GM19193 (cell line): ENCODE results near the gene NFIA.

Experiments used
- POLR2A ChIP-seq: IDR thresholded peaks from 4 replicates; pipeline ENCODE4 v1.6.1; 2011; ENCODE audit not compliant: insufficient read depth, insufficient read length; ENCODE audit errors: extremely low read depth

The NFIA gene

DNA sequence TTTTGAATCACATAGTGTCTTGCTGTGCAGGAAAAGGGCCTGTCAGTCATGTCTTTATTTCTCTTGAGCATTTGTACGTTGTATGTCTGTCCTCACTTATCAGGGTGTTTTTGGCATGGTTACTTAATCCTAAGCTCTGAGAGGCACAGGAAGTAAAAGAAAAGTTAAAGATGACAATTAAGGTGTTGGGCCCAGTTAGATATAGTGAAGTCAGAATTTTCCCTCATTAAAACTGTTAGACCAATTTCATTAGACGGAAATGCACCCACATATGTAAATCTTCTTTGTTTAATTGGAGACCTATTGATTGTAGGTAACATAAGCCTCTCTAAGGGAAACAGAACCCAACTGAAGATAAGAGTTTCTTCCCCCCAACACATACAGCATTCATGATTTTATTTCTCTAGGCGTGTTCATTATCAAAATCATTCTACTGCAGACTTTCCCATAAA, 21.9 kb downstream of the NFIA start:
- no peak for TF ChIP-seq POLR2A

DNA sequence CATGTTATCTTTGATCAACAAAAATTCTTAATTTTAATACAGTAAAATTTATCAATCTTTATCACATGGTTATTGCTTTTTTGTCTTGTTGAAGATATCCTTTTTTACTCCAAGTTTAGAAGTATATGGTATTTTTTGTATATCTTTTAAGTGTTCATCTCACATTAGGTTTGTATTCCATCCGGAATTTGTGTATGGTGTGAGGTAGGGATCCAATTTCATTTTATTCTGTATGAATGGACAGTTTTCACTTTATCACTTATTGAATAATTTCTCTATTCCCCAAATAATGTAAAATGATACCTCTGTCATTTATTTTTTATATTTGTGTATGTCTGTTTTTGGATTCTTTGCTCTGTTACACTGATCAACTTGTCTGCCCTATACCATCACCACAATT, 25.3 kb downstream of the NFIA start:
- TF ChIP-seq POLR2A: no peak

DNA sequence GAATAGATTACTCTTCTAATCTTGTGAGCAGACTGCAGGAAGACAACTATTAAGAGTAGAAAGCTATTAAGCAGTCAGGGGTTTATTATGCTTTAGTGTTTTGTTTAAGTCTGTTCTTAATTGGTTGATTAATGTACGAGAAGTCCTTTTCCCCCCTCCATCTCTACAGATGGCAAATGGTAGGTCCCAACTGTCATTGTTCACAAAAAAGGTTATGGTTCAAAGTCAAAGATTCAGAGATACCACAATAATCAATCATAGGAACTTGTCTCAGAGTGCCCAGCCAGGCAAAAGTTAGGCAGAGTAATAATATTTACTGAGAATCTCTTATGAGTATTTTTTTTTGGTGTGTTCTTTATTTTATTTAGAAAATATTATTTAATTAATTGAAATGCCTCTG, 26.8 kb downstream of the NFIA start:
- TF ChIP-seq POLR2A: no peak

DNA sequence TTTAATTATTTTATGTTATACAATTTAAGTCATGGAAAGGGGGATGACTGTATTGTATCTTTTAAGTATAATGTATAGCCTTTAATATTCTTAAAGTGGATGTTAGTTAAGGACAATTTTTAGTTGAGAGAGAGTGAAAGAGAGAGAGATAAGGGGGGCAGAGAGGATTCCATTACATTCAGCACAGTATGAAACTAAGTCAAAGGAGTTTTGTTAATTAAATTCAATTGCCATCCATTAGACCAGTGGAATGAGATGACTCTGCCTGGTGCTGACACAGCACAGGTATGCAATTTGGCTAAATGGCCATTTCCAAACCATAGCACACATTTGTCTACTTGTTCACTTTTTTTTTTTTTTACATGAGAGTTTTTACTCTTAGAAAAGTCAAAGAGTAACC, 27.5 kb downstream of the NFIA start:
- no peak for TF ChIP-seq POLR2A

DNA sequence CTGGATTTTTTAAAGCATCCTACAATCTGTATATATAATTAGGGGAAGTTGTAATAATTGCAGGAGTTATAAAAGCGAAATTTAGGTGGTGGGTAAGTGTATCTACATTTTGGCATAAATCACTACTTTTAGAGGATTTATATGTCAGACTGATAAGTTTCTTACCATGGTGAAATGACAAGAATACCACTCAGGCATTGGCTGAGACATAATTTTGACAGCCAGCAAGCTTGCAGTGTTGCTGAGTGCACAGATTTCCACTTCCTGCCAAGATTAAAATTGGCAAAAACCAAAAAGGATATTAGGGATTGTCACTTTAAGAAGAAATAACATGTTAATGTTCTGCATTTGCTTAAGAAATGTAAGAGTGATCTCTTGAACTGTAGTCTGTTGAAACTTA, 28.2 kb downstream of the NFIA start:
- no peak for TF ChIP-seq POLR2A

DNA sequence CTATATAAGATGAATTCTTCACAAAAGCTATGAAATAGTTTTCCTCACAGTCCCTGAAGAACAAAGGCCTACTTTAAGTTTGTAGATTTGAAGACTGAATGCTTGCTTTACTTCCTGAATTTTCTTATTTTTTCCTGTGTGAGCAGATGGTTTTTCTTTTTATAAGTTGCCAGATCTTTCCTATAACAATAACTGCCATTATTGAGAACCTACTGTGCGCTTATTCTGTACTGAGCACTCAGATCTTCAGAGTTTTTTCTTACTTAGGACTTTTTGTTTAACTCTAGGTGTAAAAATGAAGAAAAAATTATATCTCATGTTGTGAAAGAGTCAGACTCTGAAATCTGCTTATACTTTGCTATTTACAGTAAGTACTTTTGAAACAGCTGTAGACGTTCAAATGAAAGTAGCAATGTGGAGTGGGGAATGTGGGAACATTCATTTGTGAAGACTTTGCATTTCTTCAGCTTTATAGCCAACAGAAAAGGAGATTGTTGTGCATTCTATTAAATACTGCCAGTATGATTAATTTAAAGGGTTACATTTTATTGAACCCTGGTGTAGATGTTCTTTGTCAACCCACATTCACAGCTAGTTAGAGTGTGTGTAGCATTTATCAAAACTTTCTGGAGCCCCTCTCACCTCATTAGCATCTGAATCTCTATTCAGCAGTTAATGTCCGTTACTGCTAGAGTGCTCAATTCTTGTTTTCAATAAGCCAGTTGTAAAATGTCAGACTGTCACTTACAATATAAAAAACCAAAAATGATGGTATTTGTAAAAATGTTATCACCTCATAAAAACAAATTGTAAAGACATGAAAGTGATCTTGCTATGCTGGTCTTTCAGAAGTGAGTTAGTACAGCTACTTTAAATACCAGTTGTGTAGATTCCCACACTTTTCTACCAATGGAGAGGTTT, 29.0 kb downstream of the NFIA start:
- no peak for TF ChIP-seq POLR2A

DNA sequence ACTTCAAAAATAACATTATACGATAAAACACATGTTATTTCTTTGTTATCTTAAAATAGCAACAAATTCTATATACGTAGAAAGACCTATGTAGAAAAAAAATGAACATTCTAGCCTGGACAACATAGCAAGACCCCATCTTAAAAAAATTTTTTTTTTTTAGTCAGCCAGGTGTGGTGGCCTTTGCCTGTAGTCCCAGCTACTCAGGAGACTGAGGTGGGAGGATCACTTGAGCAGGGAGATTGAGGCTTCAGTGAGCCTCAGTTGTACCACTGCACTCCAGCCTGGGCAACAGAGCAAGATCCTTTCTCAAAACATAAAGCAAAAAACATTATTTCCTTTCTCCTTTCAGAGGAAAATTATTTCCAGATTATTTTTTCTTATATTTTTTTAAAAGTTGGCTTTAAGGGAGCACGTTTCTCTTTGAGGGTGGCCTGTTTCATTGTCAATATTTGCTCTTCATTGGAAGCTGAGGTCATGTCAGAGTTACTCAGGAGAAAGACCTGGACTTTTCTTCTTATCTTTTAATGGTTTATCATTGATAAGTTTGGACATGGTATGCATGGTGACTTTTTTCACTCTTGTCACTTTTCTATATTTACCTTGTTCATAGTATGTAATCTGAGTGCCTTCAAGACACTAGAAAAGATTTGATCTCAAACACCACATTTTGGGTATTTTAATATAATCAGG, 32.0 kb downstream of the NFIA start:
- TF ChIP-seq POLR2A: no peak

DNA sequence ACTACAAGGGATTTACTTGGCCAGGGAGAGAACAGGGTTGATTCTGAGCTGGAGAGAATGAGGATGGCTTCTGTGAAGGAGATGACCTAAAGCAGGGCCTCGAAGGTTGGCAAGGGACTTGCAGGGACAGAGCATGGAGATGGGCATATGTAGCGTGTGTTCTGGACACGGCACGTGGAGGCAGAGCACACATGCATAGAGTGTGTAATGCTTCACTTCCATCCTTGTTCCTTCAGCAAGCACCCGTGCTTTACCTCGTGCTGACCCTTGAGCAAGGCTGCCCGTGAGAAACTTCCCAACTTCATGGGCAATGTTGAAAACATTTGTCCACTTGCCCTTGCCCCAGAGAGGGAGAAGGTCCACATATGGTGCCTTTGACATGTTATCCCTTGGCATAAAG, 33.1 kb downstream of the NFIA start:
- no peak for TF ChIP-seq POLR2A

DNA sequence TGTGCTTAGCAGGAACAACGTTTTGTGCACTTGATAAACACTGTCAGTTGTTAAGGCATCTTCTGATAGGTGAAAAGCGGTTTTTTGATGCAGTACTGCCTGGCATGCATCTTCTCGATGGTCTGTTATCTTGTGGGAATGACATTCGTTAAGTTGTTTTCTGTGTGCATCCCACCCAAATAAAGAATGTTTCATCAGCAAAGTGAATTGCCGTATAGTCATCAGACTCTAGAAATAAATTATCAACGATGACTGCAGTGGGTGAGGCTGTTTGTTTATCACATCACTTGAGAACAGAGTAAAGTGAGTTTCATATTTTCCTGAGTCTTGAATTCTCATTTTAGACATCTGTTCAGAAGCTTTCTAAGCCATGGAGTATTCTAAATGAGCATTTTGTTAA, 34.1 kb downstream of the NFIA start:
- TF ChIP-seq POLR2A: no peak

DNA sequence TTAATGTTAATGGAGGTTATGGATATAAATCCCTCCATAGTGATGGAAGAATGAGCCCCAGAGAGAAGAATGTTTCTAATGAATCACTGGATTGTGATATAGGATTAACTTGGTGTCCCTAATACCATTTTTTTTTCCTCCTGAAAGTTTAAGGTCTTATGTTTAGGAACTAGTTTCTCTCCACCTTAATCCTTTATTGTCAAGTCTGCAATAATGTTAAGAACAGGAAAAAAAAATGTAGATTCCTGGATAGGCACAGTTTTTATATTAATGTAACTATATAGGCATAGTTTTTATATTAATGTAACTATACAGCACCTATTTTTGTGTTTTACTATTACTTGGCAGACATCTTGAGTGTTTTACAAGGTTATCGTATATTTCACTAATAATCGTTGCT, 34.9 kb downstream of the NFIA start:
- no peak for TF ChIP-seq POLR2A

DNA sequence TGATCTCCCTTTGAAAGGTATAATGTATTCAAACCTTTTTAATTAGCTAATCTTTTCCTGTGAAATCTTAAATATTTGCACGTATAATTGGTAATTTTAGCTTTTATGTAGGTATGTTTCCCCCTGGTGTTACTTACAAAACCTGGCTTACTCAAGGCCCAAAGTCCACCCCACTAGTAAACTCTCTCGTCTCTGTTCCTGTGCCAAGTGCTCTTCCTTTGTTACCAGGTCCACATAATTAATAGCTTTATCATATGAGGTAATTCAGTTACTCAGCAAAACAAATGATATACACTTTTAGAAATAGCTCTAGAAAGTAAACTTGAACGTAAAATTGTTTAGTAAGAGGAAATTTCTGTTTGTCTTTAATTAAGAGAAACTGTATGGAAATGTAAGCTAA, 36.7 kb downstream of the NFIA start:
- no peak for TF ChIP-seq POLR2A

DNA sequence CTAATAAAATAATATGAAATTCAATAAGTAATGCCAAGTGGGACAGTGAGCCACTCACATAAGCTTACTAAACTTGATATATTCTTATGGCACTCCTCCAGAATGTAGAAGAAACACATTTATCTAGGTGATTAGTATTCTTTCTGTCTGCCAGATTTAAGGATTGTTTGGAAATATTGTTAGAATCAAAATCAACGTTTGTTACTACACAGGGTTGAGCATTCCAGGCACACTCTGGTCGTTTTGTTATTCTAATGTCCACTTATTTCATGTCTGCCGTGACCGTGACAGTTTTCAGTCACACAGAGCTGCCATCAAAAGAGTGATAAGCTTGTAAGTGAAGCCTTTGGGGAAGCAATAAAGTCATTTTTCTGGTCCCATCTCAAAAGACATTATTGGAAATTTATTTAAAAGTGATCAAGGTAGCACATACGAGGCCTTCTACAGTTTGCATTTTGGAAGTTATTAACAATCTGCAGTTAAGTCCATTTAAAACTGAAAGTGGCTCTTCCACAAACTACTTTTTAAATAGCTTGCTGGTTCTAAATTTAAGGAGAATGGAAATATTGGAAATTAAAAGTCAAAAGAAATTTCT, 38.0 kb downstream of the NFIA start:
- TF ChIP-seq POLR2A: no peak

DNA sequence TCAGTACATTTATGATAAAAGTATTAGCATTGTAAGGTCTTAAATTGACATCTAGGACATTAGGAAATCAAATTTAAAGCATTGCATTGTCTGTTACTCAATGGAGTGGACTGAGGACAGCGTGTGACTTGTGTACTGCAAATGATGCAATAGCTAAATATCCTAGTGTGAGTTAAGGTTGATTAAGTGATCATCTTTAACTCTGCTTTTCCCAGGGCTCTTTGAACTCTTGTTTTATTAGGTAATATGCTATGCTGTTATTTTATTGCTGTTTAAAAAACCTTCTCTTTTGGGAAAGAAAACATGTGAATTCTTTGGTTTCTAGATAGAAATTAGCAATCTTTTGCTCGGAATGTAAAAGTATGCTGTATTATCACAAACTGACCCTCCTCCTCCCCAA, 38.6 kb downstream of the NFIA start:
- no peak for TF ChIP-seq POLR2A

DNA sequence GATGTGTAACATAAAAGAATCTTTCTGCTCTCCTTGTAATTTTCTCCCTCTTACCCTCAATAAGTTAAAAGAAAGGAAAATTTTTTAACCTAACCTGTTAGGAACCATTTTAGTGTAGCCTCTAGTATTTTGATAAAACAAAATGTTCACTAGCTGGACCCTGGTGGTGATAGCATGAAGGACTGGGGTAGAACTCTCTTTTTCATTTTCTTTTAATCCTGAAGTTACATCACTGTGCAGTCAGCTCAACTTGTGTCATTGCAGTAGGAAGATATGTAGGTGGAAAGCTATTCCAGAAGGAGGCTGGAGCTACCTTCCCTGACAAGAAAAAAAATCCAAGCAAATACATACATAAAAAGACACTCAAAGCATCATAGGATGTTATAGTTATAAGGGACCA, 39.3 kb downstream of the NFIA start:
- no peak for TF ChIP-seq POLR2A

DNA sequence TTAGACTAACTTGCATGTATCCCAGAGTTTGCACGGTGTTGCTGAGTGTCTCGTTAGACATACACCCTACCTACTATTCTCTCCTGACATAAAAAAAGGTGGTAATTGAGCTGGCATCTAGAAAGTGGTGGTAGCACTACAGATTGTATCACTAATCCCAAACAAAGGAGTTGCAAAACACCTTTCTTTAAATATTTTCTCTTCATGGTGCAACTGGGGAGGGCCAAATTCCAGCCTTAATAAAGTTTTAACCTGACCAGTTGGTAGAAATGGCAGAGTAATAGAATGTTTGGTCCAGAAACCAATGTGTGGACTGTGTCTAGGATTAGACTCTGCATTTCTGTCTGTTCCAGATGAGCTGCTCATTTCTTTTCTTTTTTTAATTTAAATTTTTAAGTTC, 40.0 kb downstream of the NFIA start:
- TF ChIP-seq POLR2A: no peak

DNA sequence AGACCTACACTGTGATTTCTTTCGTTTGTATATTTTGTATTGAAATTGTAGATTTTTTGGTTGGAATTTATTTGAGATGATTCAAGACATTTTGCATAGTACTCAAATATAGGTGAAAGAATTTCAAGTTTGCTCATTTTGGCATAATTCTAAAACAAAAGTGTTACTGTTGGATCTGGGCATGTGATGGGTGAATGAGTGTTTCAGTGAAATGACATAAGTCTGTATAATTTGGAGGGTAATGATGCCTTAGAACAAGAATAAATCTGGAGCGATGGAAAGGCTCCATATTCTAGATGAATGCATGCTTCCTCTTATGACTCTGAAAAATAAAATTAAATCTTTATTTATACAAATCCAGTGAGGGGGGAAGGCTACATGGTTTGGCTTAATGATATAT, 41.0 kb downstream of the NFIA start:
- no peak for TF ChIP-seq POLR2A

DNA sequence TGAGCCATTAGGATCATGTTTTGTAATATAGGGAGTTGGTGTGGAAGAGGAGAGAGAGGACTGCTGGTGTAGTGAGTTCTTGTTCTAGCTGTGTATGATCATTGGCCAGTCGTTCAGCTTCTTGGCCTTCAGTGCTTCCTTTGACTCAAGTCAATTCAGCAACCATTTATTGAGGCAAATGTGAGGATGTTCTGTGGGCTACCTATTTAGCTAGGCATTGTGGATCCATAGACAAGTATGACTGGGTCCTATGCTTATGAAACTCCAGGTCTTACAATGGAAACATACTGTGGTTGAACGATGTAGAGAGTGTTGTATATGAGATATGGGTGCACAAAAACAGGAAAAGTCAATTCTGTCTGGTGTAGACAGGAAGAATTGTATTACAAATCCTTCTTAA, 41.7 kb downstream of the NFIA start:
- no peak for TF ChIP-seq POLR2A

DNA sequence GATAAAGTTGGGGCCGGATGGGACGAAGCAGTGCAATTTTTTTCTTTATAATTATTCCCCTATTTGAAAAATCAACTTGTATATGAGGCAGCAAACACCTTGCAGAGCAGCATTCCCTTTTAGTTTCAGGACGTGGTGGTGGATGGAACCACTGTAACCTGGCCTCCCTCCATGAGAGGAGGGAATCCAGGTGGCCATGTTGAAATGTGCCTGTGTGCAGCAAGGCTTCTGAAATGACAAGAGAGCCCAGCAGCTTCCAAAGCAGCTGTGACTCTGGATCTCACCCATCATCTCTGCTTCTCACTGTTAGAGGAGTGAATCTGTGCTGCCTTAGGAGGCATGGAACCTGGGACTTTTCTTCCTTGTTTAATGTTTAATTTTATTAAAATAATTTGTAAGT, 42.3 kb downstream of the NFIA start:
- no peak for TF ChIP-seq POLR2A
